T-helper 9 cell (primary cell): ENCODE results near the gene OR52K1.
"Not testable (repeated sequence)": the region's sequence is repeated elsewhere in the genome, so short reads cannot be mapped to it uniquely, and the experiment has no call there.

ENCODE experiments used
- DNase-seq: peaks from one replicate; pipeline ENCODE4 v3.0.0-alpha.2; 2020

OR52K1 gene

GRCh38 chr11:4491878-4492606, 9.6 kb downstream of the OR52K1 start:
- no peak for DNase-seq

DNA sequence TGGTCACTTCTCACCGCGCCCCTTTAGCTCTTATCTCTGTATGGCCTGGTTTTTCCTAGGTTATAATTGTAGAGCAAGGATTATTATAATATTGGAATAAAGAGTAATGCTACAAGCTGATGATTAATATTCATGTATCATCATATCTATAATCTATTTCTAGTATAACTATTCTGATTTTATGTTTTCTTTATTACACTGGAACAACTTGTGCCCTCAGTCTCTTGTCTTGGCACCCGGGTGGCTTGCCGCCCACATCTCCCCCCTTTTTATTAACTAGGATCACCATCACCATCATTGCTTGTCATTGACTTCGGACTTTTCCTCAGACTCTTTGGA, 11.0 kb downstream of the OR52K1 start:
- DNase-seq, result no peak

GRCh38 chr11:4495487-4495886, 13.0 kb downstream of the OR52K1 start:
- DNase-seq, result no peak

DNA sequence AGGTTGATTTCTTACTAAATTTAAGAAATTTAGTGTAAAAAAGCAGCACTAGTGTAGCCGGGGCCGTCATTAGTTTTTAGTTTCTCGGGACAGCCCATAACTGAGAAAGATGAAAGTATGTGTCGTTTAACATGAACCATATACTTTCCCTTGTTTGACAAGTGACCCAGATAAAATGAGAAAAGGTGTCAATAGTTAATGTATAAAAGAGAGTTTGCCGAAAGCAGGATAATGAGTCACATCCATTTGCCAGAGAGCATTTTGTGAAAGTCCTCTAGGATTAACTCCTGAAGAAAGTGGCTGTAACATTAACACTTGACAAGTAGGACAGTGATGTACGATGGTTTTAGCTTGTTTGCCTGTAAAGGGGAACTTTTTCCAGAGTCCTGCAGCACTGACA, 13.5 kb downstream of the OR52K1 start:
- DNase-seq, result no peak

DNA sequence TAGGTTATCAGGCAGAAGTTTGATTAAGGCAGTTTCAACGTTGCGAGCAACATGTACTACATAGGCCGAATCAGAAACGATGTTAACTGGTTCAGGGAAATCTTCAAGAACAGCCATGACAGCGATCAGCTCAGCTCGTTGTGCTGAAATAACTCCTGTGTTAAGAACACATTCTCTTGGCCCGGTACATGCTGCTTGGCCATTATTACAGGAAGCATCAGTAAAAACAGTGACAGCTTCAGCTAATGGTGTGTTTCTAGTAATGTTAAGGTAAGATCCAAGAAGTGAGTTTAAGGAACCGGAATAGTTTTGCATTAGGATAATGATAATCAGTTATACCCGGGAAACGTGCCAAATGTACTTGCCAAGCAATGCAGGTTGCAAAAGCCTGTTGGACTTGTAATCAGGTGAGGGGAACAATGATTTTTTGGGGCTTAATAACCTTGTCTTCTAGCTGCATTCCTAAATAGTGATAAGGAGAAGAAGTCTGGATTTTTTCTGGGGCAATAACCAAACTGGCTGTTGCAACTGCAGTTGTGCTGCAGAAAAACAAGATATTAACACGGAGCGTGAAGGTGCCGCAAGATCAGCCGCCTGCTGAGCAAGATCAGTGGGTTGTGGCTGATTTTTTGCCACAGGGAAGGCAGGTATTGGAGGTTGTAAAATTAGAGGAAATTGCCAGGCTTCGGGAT, 14.3 kb downstream of the OR52K1 start:
- no peak for DNase-seq

GRCh38 chr11:4508886-4509285, 26.4 kb downstream of the OR52K1 start:
- no peak for DNase-seq

- no peak for DNase-seq
These were observed 29.1 kb downstream of the OR52K1 start for GRCh38 chr11:4511282-4512245.

GRCh38 chr11:4514196-4514595, 31.8 kb downstream of the OR52K1 start:
- DNase-seq, result no peak

DNA sequence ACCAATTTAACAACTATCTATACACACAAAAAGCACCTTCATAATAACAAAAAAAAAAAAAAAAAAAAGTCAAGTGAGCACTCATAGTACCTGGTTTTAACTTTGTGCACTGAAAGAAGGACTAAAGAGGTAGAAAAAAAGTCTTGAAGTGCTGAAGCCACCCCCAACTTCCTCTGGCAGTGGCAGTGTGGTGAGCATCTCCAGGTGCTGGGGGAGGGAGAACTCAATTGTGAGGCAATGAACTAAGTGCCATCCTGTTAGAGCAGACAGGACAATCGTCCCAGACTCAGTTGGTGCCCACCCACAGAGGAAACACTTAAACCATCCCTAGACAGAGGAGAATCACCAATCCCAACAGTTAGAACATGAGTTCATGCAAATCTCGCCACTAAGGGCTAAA, 39.9 kb downstream of the OR52K1 start:
- DNase-seq, result no peak

DNA sequence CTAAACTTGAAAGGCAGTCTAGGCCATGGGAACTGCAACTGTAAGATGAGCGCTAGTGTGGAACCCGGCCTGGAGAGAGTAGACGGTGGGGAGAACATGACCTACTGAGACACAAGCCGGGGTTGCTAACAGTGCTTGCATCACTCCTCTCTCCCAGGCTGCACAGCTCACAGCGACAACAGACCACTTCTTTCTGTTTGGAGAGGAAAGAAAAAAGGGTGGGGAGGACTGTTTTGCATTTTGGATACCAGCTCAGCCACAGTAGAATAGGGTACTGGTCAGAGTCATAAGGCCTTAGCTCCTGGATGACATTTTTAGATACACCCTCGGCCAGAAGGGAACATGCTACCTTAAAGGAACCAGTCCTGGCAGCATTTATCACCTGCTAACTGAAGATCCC, 40.3 kb downstream of the OR52K1 start:
- DNase-seq, result no peak

- no peak for DNase-seq
These were observed 41.2 kb downstream of the OR52K1 start for GRCh38 chr11:4523666-4524065.

DNA sequence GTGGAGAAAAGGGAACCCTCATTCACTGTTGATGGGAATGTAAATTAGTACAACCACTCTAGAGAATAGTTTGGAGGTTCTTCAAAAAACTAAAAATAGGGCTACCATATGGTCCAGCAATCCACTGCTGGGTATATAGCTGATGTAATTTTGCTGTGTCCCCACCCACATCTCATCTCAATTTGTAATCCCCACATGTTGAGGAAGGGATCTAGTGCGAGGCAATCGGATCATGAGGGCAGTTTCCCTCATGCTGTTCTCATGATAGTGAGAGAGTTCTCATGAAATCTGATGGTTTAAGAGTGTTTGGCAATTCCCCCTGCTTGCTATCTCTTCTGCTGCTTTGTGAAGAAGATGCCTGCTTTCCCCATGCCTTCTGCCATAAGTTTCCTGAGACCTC, 45.5 kb downstream of the OR52K1 start:
- DNase-seq, result no peak

DNA sequence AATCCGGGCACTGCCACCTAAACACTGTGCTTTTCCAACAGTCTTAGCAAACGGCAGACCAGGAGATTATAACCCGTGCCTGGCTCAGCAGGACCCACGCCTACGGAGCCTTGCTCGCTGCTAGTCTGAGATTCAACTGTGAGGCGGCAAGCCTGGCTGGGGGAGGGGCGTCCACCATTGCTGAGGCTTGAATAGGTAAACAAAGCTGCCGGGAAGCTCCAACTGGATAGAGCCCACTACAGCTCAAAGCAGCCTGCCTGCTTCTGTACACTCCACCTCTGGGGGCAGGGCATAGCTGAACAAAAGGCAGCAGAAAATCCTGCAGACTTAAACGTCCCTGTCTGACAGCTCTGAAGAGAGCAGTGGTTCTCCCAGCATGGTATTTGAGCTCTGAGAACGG, 49.2 kb downstream of the OR52K1 start:
- DNase-seq, result not testable (repeated sequence)

GRCh38 chr11:4539603-4540219, 57.3 kb downstream of the OR52K1 start:
- DNase-seq, result peak; percentile 11

GRCh38 chr11:4541071-4541470, 58.6 kb downstream of the OR52K1 start:
- DNase-seq, result no peak
